Adipose tissue (tissue), 3 donors: Measurements from ENCODE around the gene ADAMTS18. TPM values are rescaled to one million over a fixed set of nuclear protein-coding genes. Genes with fewer than 3 reads are reported as not detected.

Experiments
- H3K27ac ChIP-seq: one replicate; pipeline ENCODE4 v1.5.1; 2013; ENCODE audit warnings: low read depth, low read length
- WGBS, 3 donors: extraction: QIAGEN DNeasy Blood & Tissue Kit; methylation state at CpG; one replicate each; pipeline ENCODE4 v1.1.7; 2013; 5-methylcytosine and 5-hydroxymethylcytosine counted together
- polyA plus RNA-seq, 3 donors: library from polyadenylated mRNA; stranded (reverse); fragments of 200-250 nt; gene quantifications; one replicate each; pipeline ENCODE4 v1.2.3, GENCODE V29; 2013
- donor health status: healthy with polysubstance abuse.
- donor health status: Bipolar disorder and iron deficiency.
- donor health status: healthy.

Gene ADAMTS18
- polyA plus RNA-seq, 3 donors = 0.02 to 0.79 (median 0.79) TPM

- WGBS, 3 donors = 9 to 14% (median 11%) methylated on average over 3 of the region's 3 CpGs
Observed at GRCh38 chr16:77439106-77439505, 4.3 kb upstream of the ADAMTS18 start.

DNA sequence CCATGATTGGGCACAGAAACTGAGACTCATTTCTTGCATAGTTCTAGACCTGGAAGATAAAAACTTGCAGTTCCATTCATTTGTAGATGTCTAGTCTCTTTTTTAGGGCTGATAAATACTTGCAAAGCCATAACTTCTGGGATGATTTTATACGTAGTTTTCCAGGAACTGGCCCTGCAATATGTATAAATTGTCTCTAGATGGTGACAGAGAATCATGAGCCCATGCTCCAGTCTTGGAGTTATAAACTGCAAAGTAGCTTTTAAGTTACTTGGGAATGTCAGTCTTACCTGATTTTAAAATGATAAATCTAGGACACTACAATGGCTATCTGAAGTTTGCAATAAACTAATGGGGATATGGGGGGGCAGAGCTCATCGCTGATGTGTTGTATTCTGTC is 3.0 kb upstream of the ADAMTS18 start:
- 40 to 51% (median 44%) methylated on average over 2 of the region's 2 CpGs for WGBS, 3 donors
- no peak overlapping the region for H3K27ac ChIP-seq

More at GRCh38 chr16:77439106-77439505, 4.3 kb upstream of the ADAMTS18 start:
- no peak overlapping the region for H3K27ac ChIP-seq

DNA sequence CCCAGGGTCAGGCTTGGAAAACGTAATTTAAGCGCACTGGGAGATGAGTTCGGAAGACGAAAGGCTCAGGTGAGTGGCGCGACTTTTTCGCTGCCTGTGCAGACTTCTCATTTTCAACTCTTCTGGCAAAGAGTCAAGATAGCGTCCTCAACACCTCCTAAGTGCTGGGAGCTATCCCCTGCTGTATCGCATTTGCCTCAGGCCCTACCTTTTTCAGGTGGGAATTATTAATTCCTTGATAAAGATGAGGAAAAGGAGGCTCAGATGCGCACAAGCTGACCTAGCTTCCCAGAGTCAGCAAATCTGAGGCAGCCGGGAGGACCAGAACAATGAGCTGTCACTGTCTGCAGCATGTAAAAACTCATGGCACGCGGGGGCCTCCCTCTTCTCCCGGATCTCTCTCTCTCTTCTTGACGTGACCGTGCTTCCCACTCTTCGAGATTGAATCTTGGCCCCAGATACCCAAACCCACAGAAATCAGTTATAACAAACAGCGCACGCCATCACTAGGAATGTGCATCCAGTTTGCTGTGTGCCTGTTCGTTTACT is 512 bp upstream of the ADAMTS18 start:
- H3K27ac ChIP-seq = no peak overlapping the region
- 6 to 20% (median 17%) methylated on average over 20 of the region's 20 CpGs for WGBS, 3 donors

DNA sequence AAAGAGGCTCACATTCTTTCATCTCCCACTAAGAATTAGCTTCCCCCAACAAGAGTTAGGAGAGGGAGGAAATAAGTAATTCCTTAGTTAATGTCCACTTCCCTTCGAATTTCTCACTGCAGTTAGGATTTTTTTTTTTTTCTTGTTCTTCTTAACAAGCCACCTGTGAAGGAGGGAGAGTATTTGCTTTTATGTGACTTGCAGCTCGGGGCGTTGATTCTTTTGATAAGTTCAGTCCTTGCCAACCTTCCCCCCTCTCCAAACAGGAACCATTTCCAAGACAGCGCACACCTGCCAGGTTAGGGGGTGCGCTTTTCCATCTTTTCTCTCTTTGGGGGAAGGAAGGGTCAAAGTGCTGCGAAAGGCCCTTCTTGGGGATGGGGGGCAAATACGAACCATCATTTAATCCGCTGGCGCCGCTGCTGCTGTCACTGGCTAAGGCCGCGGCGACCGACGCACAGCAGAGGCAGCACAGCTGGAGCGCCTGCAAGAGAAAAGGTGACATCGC is 758 bp downstream of the ADAMTS18 start:
- H3K27ac ChIP-seq = no peak overlapping the region
- 3 to 4% (median 3%) methylated on average over 16 to 17 of the region's 17 CpGs for WGBS, 3 donors

DNA sequence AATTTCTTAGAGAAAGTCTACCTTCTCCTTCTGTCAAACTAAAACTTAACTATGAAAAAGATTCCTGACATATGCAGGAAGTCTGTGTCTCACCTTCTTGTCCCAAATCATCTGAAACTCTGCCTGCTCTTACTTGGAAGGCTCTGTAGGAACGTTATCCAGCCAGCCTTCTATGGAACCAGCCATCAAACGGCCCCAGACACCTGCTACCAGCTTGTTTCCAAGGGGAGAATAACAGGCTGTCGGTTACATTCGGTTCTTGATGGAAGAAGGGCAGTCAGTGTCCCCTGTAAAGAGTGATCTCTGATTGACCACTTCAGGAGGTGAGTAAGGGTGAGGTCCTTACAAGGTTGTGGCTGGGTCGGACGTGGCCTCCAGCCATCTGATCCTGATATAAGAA is 1.7 kb downstream of the ADAMTS18 start:
- WGBS, 3 donors = 25 to 42% (median 35%) methylated on average over 6 of the region's 6 CpGs
- H3K27ac ChIP-seq = no peak overlapping the region

GRCh38 chr16:77432264-77432663 is 2.6 kb downstream of the ADAMTS18 start:
- H3K27ac ChIP-seq = no peak overlapping the region

DNA sequence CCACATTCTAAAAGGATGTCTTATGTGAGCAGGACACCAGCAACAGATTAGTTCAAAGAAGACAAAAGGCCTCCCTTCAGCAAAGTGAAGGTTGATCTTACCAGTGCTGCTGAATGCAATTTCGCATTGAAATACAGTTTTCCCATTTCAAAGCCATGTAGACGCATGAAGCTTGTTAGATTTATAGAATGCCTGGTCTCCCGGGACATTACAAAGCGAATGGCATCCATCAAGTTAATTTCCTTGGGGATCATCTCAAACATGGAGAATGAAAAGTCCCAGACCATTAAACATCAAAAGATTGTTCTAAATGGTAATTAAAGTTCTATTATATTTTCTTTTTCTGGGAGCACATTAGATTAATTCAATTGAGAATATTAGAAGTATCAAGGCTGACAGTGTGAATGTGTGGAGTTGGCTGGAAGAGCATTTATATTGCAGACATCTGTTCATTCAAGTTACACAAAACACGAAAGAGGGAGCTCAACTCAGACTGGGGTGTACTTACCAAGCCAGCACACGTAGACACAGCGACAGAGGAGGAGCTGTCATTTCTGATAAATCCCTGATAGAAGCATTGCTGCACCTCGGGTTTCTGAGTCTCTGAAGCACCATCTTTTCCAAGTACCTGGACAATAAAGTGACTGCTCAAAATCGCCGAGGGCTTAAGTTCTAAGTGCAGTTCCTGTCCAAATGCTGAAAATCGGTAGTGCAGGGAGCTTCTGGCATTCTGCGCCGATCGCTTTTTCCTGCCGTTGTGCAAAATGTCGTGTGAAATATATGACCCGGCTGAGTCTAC is 3.8 kb downstream of the ADAMTS18 start:
- 57 to 67% (median 63%) methylated on average over 17 of the region's 17 CpGs for WGBS, 3 donors
- H3K27ac ChIP-seq = no peak overlapping the region

DNA sequence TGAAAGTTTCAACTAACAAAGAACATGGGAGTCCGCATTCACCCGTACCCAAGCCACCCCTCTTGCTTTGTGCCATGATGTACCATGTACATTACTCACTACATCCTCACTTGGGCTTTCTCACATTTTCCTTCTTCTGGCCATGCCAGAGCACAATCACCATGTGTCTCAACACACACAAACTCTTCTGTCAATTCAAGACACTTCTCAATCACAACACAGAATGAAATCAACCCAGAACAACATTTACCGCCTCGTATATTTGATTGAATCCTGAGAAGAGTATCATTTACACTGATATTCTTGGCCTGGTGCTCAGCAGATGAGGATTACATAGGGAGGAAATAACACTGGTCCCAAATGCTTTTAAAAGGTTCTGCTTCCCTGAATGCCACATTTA is 4.5 kb downstream of the ADAMTS18 start:
- H3K27ac ChIP-seq = no peak overlapping the region
- WGBS, 3 donors = 84 to 92% (median 87%) methylated on average over 4 of the region's 4 CpGs

- no peak overlapping the region for H3K27ac ChIP-seq
- 76 to 88% (median 78%) methylated on average over 10 of the region's 10 CpGs for WGBS, 3 donors
Observed at GRCh38 chr16:77424871-77425604, 9.8 kb downstream of the ADAMTS18 start.

GRCh38 chr16:77422196-77422784 is 12.5 kb downstream of the ADAMTS18 start:
- WGBS, 3 donors = 94 to 95% (median 95%) methylated on average over 2 of the region's 2 CpGs
- no peak overlapping the region for H3K27ac ChIP-seq

DNA sequence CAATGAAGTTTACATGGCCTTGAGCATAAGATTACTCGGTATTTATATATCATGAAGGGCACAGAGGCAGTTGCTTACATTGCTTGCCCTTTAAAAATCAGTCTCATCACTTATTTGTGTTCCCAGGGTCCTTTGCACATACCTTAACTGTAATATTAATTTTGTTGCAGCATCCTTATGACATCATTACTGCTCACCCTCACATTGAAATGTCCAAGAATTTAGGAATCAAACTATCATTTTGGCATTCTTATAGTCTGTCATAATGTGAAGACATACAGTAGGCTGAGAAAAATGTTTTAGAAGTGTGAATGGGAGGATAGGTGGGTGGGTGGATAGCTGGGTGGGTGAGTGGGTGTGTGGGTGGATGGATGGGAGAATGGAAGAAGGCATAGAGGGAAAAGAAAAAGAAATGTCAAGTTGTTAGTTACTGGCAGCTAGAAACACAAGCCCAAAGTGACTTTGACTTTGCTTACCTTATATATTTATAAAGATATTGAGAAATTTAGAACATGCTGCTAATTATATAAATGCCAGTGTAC is 17.8 kb downstream of the ADAMTS18 start:
- no peak overlapping the region for H3K27ac ChIP-seq
- WGBS, 3 donors = 64 to 83% (median 71%) methylated on average over 1 of the region's 1 CpG

GRCh38 chr16:77414752-77415231 is 20.0 kb downstream of the ADAMTS18 start:
- WGBS, 3 donors = 90 to 95% (median 94%) methylated on average over 2 of the region's 2 CpGs
- no peak overlapping the region for H3K27ac ChIP-seq

GRCh38 chr16:77410449-77410848 is 24.4 kb downstream of the ADAMTS18 start:
- 67 to 71% (median 69%) methylated on average over 4 of the region's 4 CpGs for WGBS, 3 donors
- H3K27ac ChIP-seq = no peak overlapping the region

GRCh38 chr16:77409311-77409710 is 25.5 kb downstream of the ADAMTS18 start:
- WGBS, 3 donors = 48 to 53% (median 51%) methylated on average over 5 of the region's 5 CpGs
- H3K27ac ChIP-seq = no peak overlapping the region

- no peak overlapping the region for H3K27ac ChIP-seq
Observed at GRCh38 chr16:77408607-77409006, 26.2 kb downstream of the ADAMTS18 start.

DNA sequence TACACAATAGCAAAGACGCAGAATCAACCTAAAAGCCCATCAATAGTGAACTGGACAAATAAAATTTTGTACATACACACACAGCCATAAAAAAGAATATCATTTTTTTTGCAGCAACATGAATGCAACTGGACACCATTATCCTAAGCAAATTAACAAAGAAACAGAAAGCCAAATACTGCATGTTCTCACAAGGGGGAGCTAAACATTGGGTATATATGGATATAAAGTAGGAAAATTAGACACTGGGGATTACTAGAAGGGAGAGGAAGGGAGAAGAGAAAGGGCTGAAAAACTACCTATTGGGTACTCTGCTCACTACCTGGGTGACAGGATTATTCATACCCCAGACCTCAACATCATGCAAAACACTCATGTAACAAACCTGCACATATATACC is 28.2 kb downstream of the ADAMTS18 start:
- WGBS, 3 donors = 85 to 96% (median 88%) methylated on average over 1 of the region's 1 CpG
- H3K27ac ChIP-seq = no peak overlapping the region

DNA sequence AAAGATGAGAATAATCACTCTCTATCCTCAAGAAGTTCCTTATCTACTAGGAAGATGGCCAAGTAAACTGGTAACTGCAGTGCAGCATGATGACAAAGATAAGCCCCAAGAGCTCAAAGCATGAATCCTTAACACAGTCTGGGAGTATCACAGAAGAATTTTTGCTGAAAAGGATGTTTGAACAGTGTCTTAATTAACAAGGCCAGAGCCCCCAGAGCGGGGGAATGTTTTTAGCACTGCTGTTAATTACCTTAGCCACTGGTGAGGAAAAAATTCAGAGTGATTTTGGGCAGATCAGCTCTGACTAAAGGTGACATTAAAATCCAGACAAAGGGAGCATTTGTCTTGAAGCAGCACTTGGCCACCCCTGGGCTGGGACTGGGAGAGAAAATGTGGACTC is 30.1 kb downstream of the ADAMTS18 start:
- H3K27ac ChIP-seq = no peak overlapping the region
- WGBS, 3 donors = 45 to 88% (median 64%) methylated on average over 1 of the region's 1 CpG

- H3K27ac ChIP-seq = no peak overlapping the region
- WGBS, 3 donors = 31 to 54% (median 34%) methylated on average over 2 of the region's 2 CpGs
Observed at GRCh38 chr16:77403732-77404131, 31.1 kb downstream of the ADAMTS18 start.

- no peak overlapping the region for H3K27ac ChIP-seq
- 28 to 69% (median 69%) methylated on average over 2 of the region's 2 CpGs for WGBS, 3 donors
Observed at GRCh38 chr16:77402672-77403071, 32.2 kb downstream of the ADAMTS18 start.
